SK-N-SH treated with all-trans-retinoic acid at 6 μM for 48 hours (cell line): ENCODE measurements around the gene ORC5.

Experiments used
- CSDC2 ChIP-seq: fragments of 250-450 bp; sonication (Bioruptor Pico); IDR thresholded peaks from 2 replicates; pipeline ENCODE4 v1.5.0; 2020; ENCODE audit warnings: mild to moderate bottlenecking, moderate library complexity
- GLIS3 ChIP-seq: fragments of 250-450 bp; sonication (Bioruptor Pico); IDR thresholded peaks from 2 replicates; pipeline ENCODE4 v1.5.0; 2020; ENCODE audit warnings: mild to moderate bottlenecking, moderate library complexity
- OSR1 ChIP-seq: fragments of 250-450 bp; sonication (Bioruptor Pico); IDR thresholded peaks from 2 replicates; pipeline ENCODE4 v1.8.0; 2022; ENCODE audit warnings: moderate library complexity, mild to moderate bottlenecking, inconsistent platforms
- RARB ChIP-seq: fragments of 250-450 bp; sonication (Bioruptor Pico); IDR thresholded peaks from 2 replicates; pipeline ENCODE4 v1.8.0; 2021; ENCODE audit warnings: mild to moderate bottlenecking, moderate library complexity
- TCF4 ChIP-seq: fragments of 250-450 bp; sonication (Bioruptor Pico); IDR thresholded peaks from 2 replicates; pipeline ENCODE4 v1.8.0; 2021; ENCODE audit warnings: mild to moderate bottlenecking, moderate library complexity, borderline replicate concordance
- ZFP3 ChIP-seq: fragments of 250-450 bp; sonication (Bioruptor Pico); IDR thresholded peaks from 2 replicates; pipeline ENCODE4 v1.5.0; 2020; ENCODE audit warnings: mild to moderate bottlenecking, moderate library complexity
- ZFP30 ChIP-seq: fragments of 450-650 bp; formaldehyde crosslinking; IDR thresholded peaks from 2 replicates; pipeline ENCODE4 v1.5.0; 2022; ENCODE audit warnings: mild to moderate bottlenecking, moderate library complexity
- TF ChIP-seq, protein P1 (sequence below): fragments of 250-450 bp; sonication (Bioruptor Pico); IDR thresholded peaks from 2 replicates; pipeline ENCODE4 v1.5.1; 2020; ENCODE audit warnings: low read depth, mild to moderate bottlenecking, moderate library complexity
- TF ChIP-seq, protein P2 (sequence below): fragments of 250-450 bp; sonication (Bioruptor Pico); IDR thresholded peaks from 2 replicates; pipeline ENCODE4 v1.5.0; 2020; ENCODE audit warnings: mild to moderate bottlenecking, moderate library complexity

DNA sequence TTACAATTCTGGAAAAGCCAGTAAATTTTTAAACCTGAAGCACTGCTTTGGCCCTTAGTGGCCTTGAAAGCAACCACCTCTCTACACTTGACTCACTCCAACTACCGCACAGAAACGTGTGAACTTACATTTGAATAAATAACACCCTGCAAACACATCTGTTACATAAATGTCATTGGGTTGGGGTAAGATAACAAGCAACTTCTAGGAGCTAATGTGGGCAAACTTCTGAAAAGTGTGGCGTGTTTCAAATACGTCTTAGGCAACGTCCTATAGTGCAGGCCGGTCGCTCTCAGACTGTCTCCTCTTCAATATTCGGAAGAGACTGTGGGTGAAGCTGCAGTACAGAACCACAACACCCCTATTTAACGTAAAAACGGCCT lies 474 bp downstream of the ORC5 start:
- TF ChIP-seq, protein P1, sequence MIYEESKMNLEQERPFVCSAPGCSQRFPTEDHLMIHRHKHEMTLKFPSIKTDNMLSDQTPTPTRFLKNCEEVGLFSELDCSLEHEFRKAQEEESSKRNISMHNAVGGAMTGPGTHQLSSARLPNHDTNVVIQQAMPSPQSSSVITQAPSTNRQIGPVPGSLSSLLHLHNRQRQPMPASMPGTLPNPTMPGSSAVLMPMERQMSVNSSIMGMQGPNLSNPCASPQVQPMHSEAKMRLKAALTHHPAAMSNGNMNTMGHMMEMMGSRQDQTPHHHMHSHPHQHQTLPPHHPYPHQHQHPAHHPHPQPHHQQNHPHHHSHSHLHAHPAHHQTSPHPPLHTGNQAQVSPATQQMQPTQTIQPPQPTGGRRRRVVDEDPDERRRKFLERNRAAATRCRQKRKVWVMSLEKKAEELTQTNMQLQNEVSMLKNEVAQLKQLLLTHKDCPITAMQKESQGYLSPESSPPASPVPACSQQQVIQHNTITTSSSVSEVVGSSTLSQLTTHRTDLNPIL (CRISPR knock-in tag) = no peak
- TF ChIP-seq ZFP30 (CRISPR knock-in tag) (no peak), RARB (CRISPR knock-in tag) (no peak), GLIS3 (CRISPR knock-in tag) (no peak), ZFP3 (no peak), TCF4 (no peak), CSDC2 (CRISPR knock-in tag) (no peak), OSR1 (CRISPR knock-in tag) (no peak)
- TF ChIP-seq, protein P2, sequence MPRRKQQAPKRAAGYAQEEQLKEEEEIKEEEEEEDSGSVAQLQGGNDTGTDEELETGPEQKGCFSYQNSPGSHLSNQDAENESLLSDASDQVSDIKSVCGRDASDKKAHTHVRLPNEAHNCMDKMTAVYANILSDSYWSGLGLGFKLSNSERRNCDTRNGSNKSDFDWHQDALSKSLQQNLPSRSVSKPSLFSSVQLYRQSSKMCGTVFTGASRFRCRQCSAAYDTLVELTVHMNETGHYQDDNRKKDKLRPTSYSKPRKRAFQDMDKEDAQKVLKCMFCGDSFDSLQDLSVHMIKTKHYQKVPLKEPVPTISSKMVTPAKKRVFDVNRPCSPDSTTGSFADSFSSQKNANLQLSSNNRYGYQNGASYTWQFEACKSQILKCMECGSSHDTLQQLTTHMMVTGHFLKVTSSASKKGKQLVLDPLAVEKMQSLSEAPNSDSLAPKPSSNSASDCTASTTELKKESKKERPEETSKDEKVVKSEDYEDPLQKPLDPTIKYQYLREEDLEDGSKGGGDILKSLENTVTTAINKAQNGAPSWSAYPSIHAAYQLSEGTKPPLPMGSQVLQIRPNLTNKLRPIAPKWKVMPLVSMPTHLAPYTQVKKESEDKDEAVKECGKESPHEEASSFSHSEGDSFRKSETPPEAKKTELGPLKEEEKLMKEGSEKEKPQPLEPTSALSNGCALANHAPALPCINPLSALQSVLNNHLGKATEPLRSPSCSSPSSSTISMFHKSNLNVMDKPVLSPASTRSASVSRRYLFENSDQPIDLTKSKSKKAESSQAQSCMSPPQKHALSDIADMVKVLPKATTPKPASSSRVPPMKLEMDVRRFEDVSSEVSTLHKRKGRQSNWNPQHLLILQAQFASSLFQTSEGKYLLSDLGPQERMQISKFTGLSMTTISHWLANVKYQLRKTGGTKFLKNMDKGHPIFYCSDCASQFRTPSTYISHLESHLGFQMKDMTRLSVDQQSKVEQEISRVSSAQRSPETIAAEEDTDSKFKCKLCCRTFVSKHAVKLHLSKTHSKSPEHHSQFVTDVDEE (CRISPR knock-in tag) = no peak
